BE2C (cell line): ENCODE data around the gene MSANTD1.

ENCODE experiments used
- DNase-seq: peaks from one replicate; pipeline ENCODE4 v3.0.0-alpha.2; 2020
- H3K27me3 ChIP-seq: fragments of 250-450 bp; sonication (Bioruptor Pico); 2 replicates; pipeline ENCODE4 v1.5.1; 2020; ENCODE audit warnings: mild to moderate bottlenecking
- H3K36me3 ChIP-seq: fragments of 250-450 bp; sonication (Bioruptor Pico); 2 replicates; pipeline ENCODE4 v1.5.1; 2020; ENCODE audit warnings: mild to moderate bottlenecking
- H3K4me1 ChIP-seq: fragments of 250-450 bp; sonication (Bioruptor Pico); 2 replicates; pipeline ENCODE4 v1.5.1; 2020
- H3K4me3 ChIP-seq: 2 replicates; pipeline ENCODE4 v1.5.1; 2011; ENCODE audit warnings: low read depth, low read length
- H3K9me3 ChIP-seq: fragments of 250-450 bp; sonication (Bioruptor Pico); 2 replicates; pipeline ENCODE4 v1.5.1; 2020
- CTCF ChIP-seq: IDR thresholded peaks from 2 replicates; pipeline ENCODE4 v1.5.1; 2012; ENCODE audit warnings: mild to moderate bottlenecking, low read depth, low read length

MSANTD1 gene

GRCh38 chr4:3263876-3264193 is 14.9 kb downstream of the MSANTD1 start:
- Histone ChIP-seq H3K4me1 (no peaks in the 10 kb centered on the region), H3K4me3 (no peak overlapping the region), H3K36me3 (no peaks in the 10 kb centered on the region), H3K9me3 (no peaks in the 10 kb centered on the region), H3K27me3 (no peaks in the 10 kb centered on the region)
- no peak for DNase-seq
- TF ChIP-seq CTCF, result no peak

- DNase-seq, result no peak
- no peaks in the 10 kb centered on the region for H3K4me1 ChIP-seq
- H3K36me3 ChIP-seq, result no peaks in the 10 kb centered on the region
- TF ChIP-seq CTCF, result no peak
- no peaks in the 10 kb centered on the region for H3K27me3 ChIP-seq
- no peaks in the 10 kb centered on the region for H3K9me3 ChIP-seq
- H3K4me3 ChIP-seq, result no peak overlapping the region
Measured at GRCh38 chr4:3266076-3266475, 17.1 kb downstream of the MSANTD1 start.

- no peaks in the 10 kb centered on the region for H3K4me1 ChIP-seq
- no peak overlapping the region for H3K4me3 ChIP-seq
- H3K9me3 ChIP-seq, result no peaks in the 10 kb centered on the region
- TF ChIP-seq CTCF, result no peak
- no peaks in the 10 kb centered on the region for H3K36me3 ChIP-seq
- no peak for DNase-seq
- no peaks in the 10 kb centered on the region for H3K27me3 ChIP-seq
Measured at GRCh38 chr4:3267576-3268394, 18.8 kb downstream of the MSANTD1 start.

GRCh38 chr4:3268395-3269104 is 19.6 kb downstream of the MSANTD1 start:
- H3K27me3 ChIP-seq, result no peaks in the 10 kb centered on the region

GRCh38 chr4:3269105-3269927 is 20.4 kb downstream of the MSANTD1 start:
- Histone ChIP-seq H3K4me1 (no peaks in the 10 kb centered on the region), H3K9me3 (no peaks in the 10 kb centered on the region), H3K36me3 (no peaks in the 10 kb centered on the region), H3K27me3 (no peaks in the 10 kb centered on the region), H3K4me3 (no peak overlapping the region)
- no peak for TF ChIP-seq CTCF
- DNase-seq, result no peak

More at GRCh38 chr4:3268395-3269104, 19.6 kb downstream of the MSANTD1 start:
- H3K36me3 ChIP-seq, result no peaks in the 10 kb centered on the region
- H3K4me1 ChIP-seq, result no peaks in the 10 kb centered on the region
- no peaks in the 10 kb centered on the region for H3K9me3 ChIP-seq
- H3K4me3 ChIP-seq, result no peak overlapping the region
- no peak for DNase-seq
- no peak for TF ChIP-seq CTCF
